ENCODE results near the gene IFNA13. TPM values are rescaled to one million over a fixed set of nuclear protein-coding genes. Genes with fewer than 3 reads are reported as not detected.

Gene IFNA13
- total and polyA plus RNA-seq, 2 of the 13 experiments (the other 11 are each of a cell fraction or from before 2014, with no cell fraction given), result not detected

- TF ChIP-seq ZBTB40 (IDR thresholded peaks at IDR 0.05) (no peak), ZBTB40 (CRISPR knock-in tag; IDR thresholded peaks at IDR 0.05) (no peak), HMGXB4 (CRISPR knock-in tag; IDR thresholded peaks at IDR 0.05; ENCODE audit: borderline replicate concordance in 1 of 2, low read depth in 1 of 2) (no peak), AHDC1 (CRISPR knock-in tag; IDR thresholded peaks at IDR 0.05; ENCODE audit: borderline replicate concordance) (no peak), FOXK1 (CRISPR knock-in tag; IDR thresholded peaks at IDR 0.05; ENCODE audit: borderline replicate concordance, low read depth) (no peak), JDP2 (CRISPR knock-in tag; IDR thresholded peaks at IDR 0.05; ENCODE audit: borderline replicate concordance) (no peak), BORCS8-MEF2B (CRISPR knock-in tag; IDR thresholded peaks at IDR 0.05) (no peak), ZNF17 (CRISPR knock-in tag; IDR thresholded peaks at IDR 0.05) (no peak), ZNF30 (CRISPR knock-in tag; IDR thresholded peaks at IDR 0.05) (no peak)
Measured at GRCh38 chr9:21357479-21358460, 10.1 kb downstream of the IFNA13 start (continued).
